Ishikawa (cell line): ENCODE data around the gene ZBED2.
A peak's percentile ranks its signal among the peaks of the same experiment; 100 is the strongest.

Source experiments
- CEBPB ChIP-seq: IDR thresholded peaks from 2 replicates; pipeline ENCODE4 v1.6.1; 2012
- CREB1 ChIP-seq: IDR thresholded peaks from 2 replicates; pipeline ENCODE4 v1.6.1; 2012; ENCODE audit warnings: low read depth
- EGR1 ChIP-seq: IDR thresholded peaks from 2 replicates; pipeline ENCODE4 v1.6.1; 2012
- EP300 ChIP-seq: IDR thresholded peaks from 2 replicates; pipeline ENCODE4 v1.6.1; 2012; ENCODE audit warnings: borderline replicate concordance
- FOXM1 ChIP-seq: IDR thresholded peaks from 2 replicates; pipeline ENCODE4 v1.6.1; 2012; ENCODE audit warnings: low read depth, borderline replicate concordance
- MAX ChIP-seq: IDR thresholded peaks from 2 replicates; pipeline ENCODE4 v1.6.1; 2012
- NFIC ChIP-seq: IDR thresholded peaks from 2 replicates; pipeline ENCODE4 v1.6.1; 2012
- RAD21 ChIP-seq: IDR thresholded peaks from 2 replicates; pipeline ENCODE4 v1.6.1; 2012; ENCODE audit warnings: low read depth
- REST ChIP-seq: IDR thresholded peaks from 2 replicates; pipeline ENCODE4 v1.6.1; 2012; ENCODE audit warnings: low read depth, mild to moderate bottlenecking
- TAF1 ChIP-seq: IDR thresholded peaks from 2 replicates; pipeline ENCODE4 v1.6.1; 2012; ENCODE audit warnings: low read depth, mild to moderate bottlenecking
- TCF12 ChIP-seq: IDR thresholded peaks from 2 replicates; pipeline ENCODE4 v1.6.1; 2012; ENCODE audit warnings: low read depth
- TEAD4 ChIP-seq: IDR thresholded peaks from 2 replicates; pipeline ENCODE4 v1.6.1; 2012
- USF1 ChIP-seq: IDR thresholded peaks from 2 replicates; pipeline ENCODE4 v1.6.1; 2012
- YY1 ChIP-seq: IDR thresholded peaks from 2 replicates; pipeline ENCODE4 v1.6.1; 2012; ENCODE audit warnings: low read depth
- ZBTB7A ChIP-seq: IDR thresholded peaks from 2 replicates; pipeline ENCODE4 v1.6.1; 2012; ENCODE audit warnings: low read depth

Gene ZBED2

GRCh38 chr3:111595232-111595631 lies at the start of gene ZBED2:
TSS of gene ZBED2 (minus strand) at chr3:111595346. CDS start at chr3:111594201, 1,145 bp downstream.
- TF ChIP-seq REST (no peak), EGR1 (no peak), FOXM1 (no peak), NFIC (peak; percentile 39; the same call in 1 of the 2 replicates), USF1 (no peak), EP300 (peak; percentile 56; the same call in 1 of the 2 replicates), ZBTB7A (no peak), YY1 (no peak), RAD21 (peak; percentile 11; the same call in 1 of the 2 replicates), TEAD4 (no peak), TCF12 (peak; percentile 56; the same call in 1 of the 2 replicates), CREB1 (no peak), TAF1 (no peak), CEBPB (no peak), MAX (no peak)

- TF ChIP-seq TCF12 (no peak), RAD21 (no peak), ZBTB7A (no peak), TAF1 (no peak), FOXM1 (no peak), EGR1 (no peak)
Measured at GRCh38 chr3:111639316-111639715, 44.2 kb upstream of the ZBED2 start.

GRCh38 chr3:111636366-111636885 lies 41.3 kb upstream of the ZBED2 start:
- TF ChIP-seq RAD21 (no peak), YY1 (no peak), USF1 (no peak), NFIC (no peak), TCF12 (no peak), CEBPB (no peak), TEAD4 (no peak), EP300 (no peak), MAX (no peak), TAF1 (no peak), EGR1 (no peak), FOXM1 (no peak), REST (no peak), CREB1 (no peak), ZBTB7A (no peak)

- TF ChIP-seq FOXM1 (no peak), NFIC (no peak), CREB1 (no peak), EP300 (no peak), TAF1 (no peak)
Measured at GRCh38 chr3:111635403-111635802, 40.3 kb upstream of the ZBED2 start.

- TF ChIP-seq CREB1 (no peak), ZBTB7A (no peak), TEAD4 (no peak), FOXM1 (no peak), RAD21 (no peak), CEBPB (no peak), YY1 (no peak)
Measured at GRCh38 chr3:111627092-111627491, 31.9 kb upstream of the ZBED2 start.

GRCh38 chr3:111621535-111621934 lies 26.4 kb upstream of the ZBED2 start:
- TF ChIP-seq ZBTB7A: no peak
- peak; percentile 52 for TF ChIP-seq RAD21

GRCh38 chr3:111619833-111620232 lies 24.7 kb upstream of the ZBED2 start:
- TF ChIP-seq TAF1 (no peak), CREB1 (no peak), EGR1 (no peak), REST (no peak), TEAD4 (no peak), TCF12 (no peak), MAX (no peak), RAD21 (no peak), EP300 (no peak), FOXM1 (no peak), CEBPB (no peak), NFIC (no peak)
